ENCODE data around the gene RASL11B. TPM values are rescaled to one million over a fixed set of nuclear protein-coding genes. Genes with fewer than 3 reads are reported as not detected.

Gene RASL11B
- total RNA-seq, 1 donor from 2014 or later, result 15.7 TPM

- no peaks in the 10 kb centered on the region for H3K27me3 Mint-ChIP-seq
Observed at GRCh38 chr4:52890521-52890791, 28.3 kb downstream of the RASL11B start.

DNA sequence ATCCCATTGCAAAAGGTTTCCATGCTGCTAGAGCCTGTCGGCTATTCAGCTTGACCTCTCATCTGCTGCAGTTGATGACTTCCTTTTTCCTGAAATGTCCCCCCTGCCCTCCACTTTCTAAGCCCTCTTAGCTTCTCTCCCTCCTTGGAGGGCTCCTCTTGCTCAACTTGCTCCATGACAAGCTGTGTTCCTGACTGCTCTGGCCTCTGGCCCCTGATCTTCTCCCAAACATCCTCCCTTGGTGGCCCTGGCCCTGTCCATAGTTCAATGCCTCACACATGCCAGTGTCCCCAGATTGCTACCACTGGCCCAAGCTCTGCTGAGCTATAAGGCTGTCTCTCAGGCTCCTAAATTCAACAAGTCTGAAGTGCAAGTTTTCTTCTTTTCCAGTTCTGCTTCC, 29.6 kb downstream of the RASL11B start:
- TF ChIP-seq, protein P1, sequence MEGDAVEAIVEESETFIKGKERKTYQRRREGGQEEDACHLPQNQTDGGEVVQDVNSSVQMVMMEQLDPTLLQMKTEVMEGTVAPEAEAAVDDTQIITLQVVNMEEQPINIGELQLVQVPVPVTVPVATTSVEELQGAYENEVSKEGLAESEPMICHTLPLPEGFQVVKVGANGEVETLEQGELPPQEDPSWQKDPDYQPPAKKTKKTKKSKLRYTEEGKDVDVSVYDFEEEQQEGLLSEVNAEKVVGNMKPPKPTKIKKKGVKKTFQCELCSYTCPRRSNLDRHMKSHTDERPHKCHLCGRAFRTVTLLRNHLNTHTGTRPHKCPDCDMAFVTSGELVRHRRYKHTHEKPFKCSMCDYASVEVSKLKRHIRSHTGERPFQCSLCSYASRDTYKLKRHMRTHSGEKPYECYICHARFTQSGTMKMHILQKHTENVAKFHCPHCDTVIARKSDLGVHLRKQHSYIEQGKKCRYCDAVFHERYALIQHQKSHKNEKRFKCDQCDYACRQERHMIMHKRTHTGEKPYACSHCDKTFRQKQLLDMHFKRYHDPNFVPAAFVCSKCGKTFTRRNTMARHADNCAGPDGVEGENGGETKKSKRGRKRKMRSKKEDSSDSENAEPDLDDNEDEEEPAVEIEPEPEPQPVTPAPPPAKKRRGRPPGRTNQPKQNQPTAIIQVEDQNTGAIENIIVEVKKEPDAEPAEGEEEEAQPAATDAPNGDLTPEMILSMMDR (conservative IDR thresholded peaks at IDR 0.05), result no peak
- Mint-ChIP-seq H3K9me3 (peaks cover 6% of the 10 kb centered on the region), H3K4me3 (no peak overlapping the region), H3K4me1 (ENCODE audit: unreplicated experiment) (peaks cover 11% of the 10 kb centered on the region), H3K27ac (no peak overlapping the region), H3K27me3 (no peaks in the 10 kb centered on the region), H3K36me3 (peaks cover 9% of the 10 kb centered on the region)
- DNase-seq (ENCODE audit: extremely low spot score, unreplicated experiment), result no peak

More at GRCh38 chr4:52890521-52890791, 28.3 kb downstream of the RASL11B start:
- Mint-ChIP-seq H3K4me1 (ENCODE audit: unreplicated experiment) (peaks cover 11% of the 10 kb centered on the region), H3K36me3 (peaks cover 9% of the 10 kb centered on the region), H3K9me3 (peaks cover 6% of the 10 kb centered on the region), H3K27ac (no peak overlapping the region), H3K4me3 (no peak overlapping the region)
- TF ChIP-seq, protein P1 (conservative IDR thresholded peaks at IDR 0.05), result no peak
- DNase-seq (ENCODE audit: extremely low spot score, unreplicated experiment), result no peak

DNA sequence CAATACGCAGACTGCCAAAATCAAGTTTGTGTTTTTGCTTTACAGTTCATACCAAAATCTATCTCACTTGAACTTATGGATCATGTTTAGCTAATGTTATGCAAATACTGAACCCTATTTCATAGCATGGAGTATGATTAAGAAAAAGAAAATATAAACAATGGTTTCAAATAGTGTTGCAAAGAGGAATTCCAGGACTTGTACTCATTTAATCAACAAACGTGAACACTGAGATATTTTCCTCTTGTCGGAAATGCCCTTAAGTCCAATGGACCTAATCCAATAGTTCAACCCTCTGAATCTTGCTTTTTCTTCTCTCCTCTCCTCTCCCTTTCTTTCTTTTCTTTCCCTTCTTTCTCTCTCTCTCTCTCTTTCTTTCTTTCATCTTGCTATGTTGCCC, 30.8 kb downstream of the RASL11B start:
- Mint-ChIP-seq H3K27ac (no peak overlapping the region), H3K36me3 (peaks cover 9% of the 10 kb centered on the region)
- TF ChIP-seq, protein P1 (conservative IDR thresholded peaks at IDR 0.05), result no peak

DNA sequence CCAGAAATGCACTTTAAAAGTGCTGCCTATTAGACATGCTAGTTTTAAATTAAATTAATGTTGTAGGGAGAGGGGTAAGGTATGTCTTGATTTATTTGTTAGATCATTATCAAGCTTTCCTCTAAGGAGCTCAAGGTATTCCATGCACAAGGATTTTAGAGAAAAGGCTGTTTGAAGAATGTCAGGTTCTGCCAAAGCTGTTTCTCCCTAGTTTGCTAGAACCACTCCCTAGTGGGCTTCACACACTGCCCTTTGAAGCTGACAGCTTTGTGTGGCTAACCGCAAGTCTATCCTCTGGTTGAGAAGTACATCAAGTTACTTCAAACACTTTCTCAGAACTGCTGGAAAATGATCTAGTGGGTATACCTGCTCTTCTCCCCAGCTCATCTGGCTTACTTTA, 32.3 kb downstream of the RASL11B start:
- Mint-ChIP-seq H3K36me3 (peaks cover 4% of the 10 kb centered on the region), H3K27me3 (no peaks in the 10 kb centered on the region), H3K9me3 (no peaks in the 10 kb centered on the region), H3K4me3 (no peak overlapping the region), H3K27ac (no peak overlapping the region), H3K4me1 (ENCODE audit: unreplicated experiment) (peaks cover 11% of the 10 kb centered on the region)
- TF ChIP-seq, protein P1 (conservative IDR thresholded peaks at IDR 0.05), result no peak
- DNase-seq (ENCODE audit: extremely low spot score, unreplicated experiment), result no peak

More for the DNA sequence above, 30.8 kb downstream of the RASL11B start:
- no peak for DNase-seq (ENCODE audit: extremely low spot score, unreplicated experiment)
- no peaks in the 10 kb centered on the region for H3K27me3 Mint-ChIP-seq
- H3K4me1 Mint-ChIP-seq (ENCODE audit: unreplicated experiment), result peaks cover 11% of the 10 kb centered on the region
- no peak overlapping the region for H3K4me3 Mint-ChIP-seq
- H3K9me3 Mint-ChIP-seq, result peaks cover 6% of the 10 kb centered on the region

- TF ChIP-seq, protein P1 (conservative IDR thresholded peaks at IDR 0.05), result no peak
- no peaks in the 10 kb centered on the region for H3K9me3 Mint-ChIP-seq
- H3K36me3 Mint-ChIP-seq, result peaks cover 4% of the 10 kb centered on the region
- H3K4me3 Mint-ChIP-seq, result no peak overlapping the region
- DNase-seq (ENCODE audit: extremely low spot score, unreplicated experiment), result no peak
- no peak overlapping the region for H3K27ac Mint-ChIP-seq
- H3K4me1 Mint-ChIP-seq (ENCODE audit: unreplicated experiment), result peaks cover 20% of the 10 kb centered on the region
- no peaks in the 10 kb centered on the region for H3K27me3 Mint-ChIP-seq
Observed at GRCh38 chr4:52903273-52903672, 41.2 kb downstream of the RASL11B start.

GRCh38 chr4:52904421-52904820, 42.3 kb downstream of the RASL11B start:
- H3K27ac Mint-ChIP-seq, result no peak overlapping the region
- TF ChIP-seq, protein P1 (conservative IDR thresholded peaks at IDR 0.05), result no peak
- no peak for DNase-seq (ENCODE audit: extremely low spot score, unreplicated experiment)
- no peaks in the 10 kb centered on the region for H3K27me3 Mint-ChIP-seq
- no peaks in the 10 kb centered on the region for H3K9me3 Mint-ChIP-seq
- peaks cover 24% of the 10 kb centered on the region for H3K4me1 Mint-ChIP-seq (ENCODE audit: unreplicated experiment)
- peaks cover 4% of the 10 kb centered on the region for H3K36me3 Mint-ChIP-seq
- no peak overlapping the region for H3K4me3 Mint-ChIP-seq
